ENCODE data around the gene BEAN1. TPM values are rescaled to one million over a fixed set of nuclear protein-coding genes. Genes with fewer than 3 reads are reported as not detected.

The BEAN1 gene
- total and polyA plus RNA-seq, 12 donors: 0.26 to 9.6 (median 2.0) TPM

DNA sequence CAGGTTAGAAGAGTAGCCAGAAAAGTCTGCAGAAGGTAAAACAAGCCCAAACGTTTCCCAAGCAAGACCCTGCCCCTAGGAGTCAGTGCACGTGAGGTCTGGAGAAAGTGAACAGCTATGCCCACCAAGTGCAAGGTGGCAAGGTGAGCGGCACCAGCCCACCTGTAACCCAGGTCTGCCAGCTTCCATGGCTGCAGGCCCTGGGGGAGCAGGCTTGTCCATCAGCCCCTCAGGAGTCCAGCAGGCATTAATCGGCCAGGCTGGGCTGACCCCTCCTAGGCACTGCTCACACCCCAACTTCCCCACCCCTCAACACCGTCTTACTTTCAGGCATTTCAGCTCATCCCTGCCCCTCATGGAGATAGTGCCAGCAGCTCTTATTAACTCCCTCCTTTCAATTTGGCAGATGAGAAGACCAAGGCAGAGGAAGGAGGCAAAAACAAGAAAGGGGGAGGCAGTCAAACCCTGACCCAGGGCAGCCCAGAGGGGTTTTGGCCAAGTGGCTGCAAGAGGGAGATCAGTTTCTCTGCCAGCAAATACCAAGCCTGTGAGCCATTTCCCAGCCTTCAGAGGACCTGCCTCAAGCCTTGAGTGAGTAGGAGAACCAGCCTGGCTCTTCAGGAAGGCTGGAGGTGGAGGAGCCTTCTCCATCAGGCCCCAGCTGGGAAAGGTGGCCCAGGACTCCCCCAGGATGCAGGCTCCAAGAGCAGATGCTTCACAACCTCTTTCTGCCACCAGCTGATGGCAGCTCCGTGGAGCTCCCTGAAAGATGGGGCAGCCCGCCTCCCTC, 14.7 kb downstream of the BEAN1 start:
- WGBS, 2 donors: 87% methylated on average over 7 of the region's 7 CpGs
- intact Hi-C loops (cut with DNase I): no loop called here
- Histone ChIP-seq H3K36me3 (no peaks in the 10 kb centered on the region), H3K27me3 (peaks cover 0 to 7% (median 0%) of the 10 kb centered on the region in 7 donors), H3K27ac (no peak overlapping the region), H3K4me1 (no peaks in the 10 kb centered on the region), H3K9me3 (no peaks in the 10 kb centered on the region), H3K4me3 (no peak overlapping the region)
- TF ChIP-seq, protein P1, sequence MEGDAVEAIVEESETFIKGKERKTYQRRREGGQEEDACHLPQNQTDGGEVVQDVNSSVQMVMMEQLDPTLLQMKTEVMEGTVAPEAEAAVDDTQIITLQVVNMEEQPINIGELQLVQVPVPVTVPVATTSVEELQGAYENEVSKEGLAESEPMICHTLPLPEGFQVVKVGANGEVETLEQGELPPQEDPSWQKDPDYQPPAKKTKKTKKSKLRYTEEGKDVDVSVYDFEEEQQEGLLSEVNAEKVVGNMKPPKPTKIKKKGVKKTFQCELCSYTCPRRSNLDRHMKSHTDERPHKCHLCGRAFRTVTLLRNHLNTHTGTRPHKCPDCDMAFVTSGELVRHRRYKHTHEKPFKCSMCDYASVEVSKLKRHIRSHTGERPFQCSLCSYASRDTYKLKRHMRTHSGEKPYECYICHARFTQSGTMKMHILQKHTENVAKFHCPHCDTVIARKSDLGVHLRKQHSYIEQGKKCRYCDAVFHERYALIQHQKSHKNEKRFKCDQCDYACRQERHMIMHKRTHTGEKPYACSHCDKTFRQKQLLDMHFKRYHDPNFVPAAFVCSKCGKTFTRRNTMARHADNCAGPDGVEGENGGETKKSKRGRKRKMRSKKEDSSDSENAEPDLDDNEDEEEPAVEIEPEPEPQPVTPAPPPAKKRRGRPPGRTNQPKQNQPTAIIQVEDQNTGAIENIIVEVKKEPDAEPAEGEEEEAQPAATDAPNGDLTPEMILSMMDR (IDR thresholded peaks at IDR 0.05): no peak
- ATAC-seq: no peak
- DNase-seq: no peak

- Histone ChIP-seq H3K4me3 (no peak overlapping the region), H3K9me3 (no peaks in the 10 kb centered on the region), H3K27ac (no peak overlapping the region), H3K36me3 (no peaks in the 10 kb centered on the region), H3K4me1 (no peaks in the 10 kb centered on the region), H3K27me3 (peaks cover 0 to 7% (median 0%) of the 10 kb centered on the region in 7 donors)
- intact Hi-C loops (cut with DNase I): no loop called here
- TF ChIP-seq, protein P1 (IDR thresholded peaks at IDR 0.05): no peak
- WGBS, 2 donors: 80 to 84% methylated on average over 6 of the region's 6 CpGs
- DNase-seq: no peak
- ATAC-seq: no peak
These were observed 15.6 kb downstream of the BEAN1 start for GRCh38 chr16:66442502-66443268.

GRCh38 chr16:66443269-66443652, 16.2 kb downstream of the BEAN1 start:
- H3K27me3 ChIP-seq: peaks cover 0 to 7% (median 0%) of the 10 kb centered on the region in 7 donors
- no peaks in the 10 kb centered on the region for H3K36me3 ChIP-seq
- TF ChIP-seq, protein P1 (IDR thresholded peaks at IDR 0.05): no peak
- DNase-seq (no peak), ATAC-seq (no peak)
- H3K4me1 ChIP-seq: no peaks in the 10 kb centered on the region
- no peak overlapping the region for H3K4me3 ChIP-seq
- 93 to 98% methylated on average over 3 of the region's 3 CpGs for WGBS, 2 donors
- H3K9me3 ChIP-seq: no peaks in the 10 kb centered on the region
- no peak overlapping the region for H3K27ac ChIP-seq
- intact Hi-C loops (cut with DNase I): no loop called here

DNA sequence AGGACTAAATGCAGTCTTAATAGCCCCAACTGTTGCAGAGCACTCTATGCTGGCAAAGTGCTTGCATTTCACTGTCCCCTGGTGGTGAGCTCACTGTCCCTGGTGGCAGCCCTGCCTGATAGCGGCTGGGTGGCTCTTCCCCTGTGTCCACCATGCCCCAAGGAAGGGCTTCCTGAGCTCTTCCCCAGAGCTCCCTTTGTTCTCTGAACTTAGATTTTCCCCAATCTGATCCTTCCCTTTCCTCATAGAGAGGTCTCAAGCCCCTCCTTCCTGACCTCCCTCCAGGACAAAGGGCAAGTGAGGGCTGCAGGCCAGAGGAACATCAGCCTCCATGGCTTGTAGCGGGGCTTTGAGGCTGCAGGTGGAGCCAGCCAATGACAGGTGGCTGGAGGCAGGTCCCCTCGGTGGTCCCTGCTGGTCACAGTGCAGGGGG, 17.0 kb downstream of the BEAN1 start:
- TF ChIP-seq, protein P1 (IDR thresholded peaks at IDR 0.05): peak in 2 of 9 donors; percentile 15 to 30
- DNase-seq (no peak), ATAC-seq (peak in 1 of 8 donors; percentile 34)
- H3K9me3 ChIP-seq: no peaks in the 10 kb centered on the region
- no peak overlapping the region for H3K4me3 ChIP-seq
- no peaks in the 10 kb centered on the region for H3K4me1 ChIP-seq
- 69 to 77% methylated on average over 3 of the region's 3 CpGs for WGBS, 2 donors
- no peaks in the 10 kb centered on the region for H3K36me3 ChIP-seq
- intact Hi-C loops (cut with DNase I): no loop called here
- no peak overlapping the region for H3K27ac ChIP-seq
- H3K27me3 ChIP-seq: peaks cover 0 to 7% (median 0%) of the 10 kb centered on the region in 7 donors

All from heart right ventricle (tissue), 16 donors.